ENCODE results near the gene LCE1D. TPM values are rescaled to one million over a fixed set of nuclear protein-coding genes. Genes with fewer than 3 reads are reported as not detected.

LCE1D gene
- total RNA-seq, 1 experiment from 2014 or later: not detected

- no peak within 1 kb of the TSS for H3K4me3 Mint-ChIP-seq
- Histone ChIP-seq H3K27me3 (ENCODE audit: insufficient read depth, low read length) (no peaks in the 10 kb centered on the region), H4K8ac (replicated peaks; ENCODE audit: insufficient read length, low read depth, low read length) (no peak within 1 kb of the TSS), H3K4me2 (ENCODE audit: insufficient read depth, insufficient read length, low read length) (no peak within 1 kb of the TSS), H2BK20ac (ENCODE audit: low read depth, low read length, poor library complexity, severe bottlenecking) (no peak within 1 kb of the TSS), H4K91ac (ENCODE audit: insufficient read length, low read depth, low read length) (no peak within 1 kb of the TSS), H2BK12ac (ENCODE audit: insufficient read length, low read depth, low read length) (no peak within 1 kb of the TSS), H3K9ac (ENCODE audit: extremely low read depth, insufficient read length, low read length) (no peak within 1 kb of the TSS), H2BK5ac (ENCODE audit: insufficient read length, low read length) (no peak within 1 kb of the TSS), H2BK120ac (ENCODE audit: low read depth, low read length, poor library complexity, severe bottlenecking) (no peak within 1 kb of the TSS), H4K5ac (ENCODE audit: insufficient read length, low read depth, low read length) (no peak within 1 kb of the TSS), H3K18ac (ENCODE audit: insufficient read length, low read depth, low read length) (no peak within 1 kb of the TSS), H2BK15ac (ENCODE audit: low read depth, low read length) (no peak within 1 kb of the TSS), H3K4ac (ENCODE audit: low read depth, low read length) (no peak within 1 kb of the TSS), H3K23ac (ENCODE audit: insufficient read length, low read depth, low read length) (no peak within 1 kb of the TSS), H3K79me1 (ENCODE audit: insufficient read depth, low read depth, low read length, poor library complexity, severe bottlenecking) (no peaks in the 10 kb centered on the region), H3K23me2 (ENCODE audit: insufficient read length, low read depth, low read length, poor library complexity, severe bottlenecking) (no peaks in the 10 kb centered on the region), H2AK5ac (ENCODE audit: insufficient read length, low read length) (no peak within 1 kb of the TSS), H3K27ac (ENCODE audit: insufficient read length, low read depth, low read length) (no peak within 1 kb of the TSS), H4K20me1 (ENCODE audit: control insufficient read depth, insufficient read depth, insufficient read length) (no peaks in the 10 kb centered on the region), H3T11ph (ENCODE audit: low read length) (no peak within 1 kb of the TSS), H3K4me1 (ENCODE audit: insufficient read depth, low read length) (no peaks in the 10 kb centered on the region), H3K79me2 (ENCODE audit: insufficient read depth, low read length) (no peaks in the 10 kb centered on the region), H3K14ac (ENCODE audit: insufficient read depth, low read length) (no peak within 1 kb of the TSS), H3K56ac (ENCODE audit: insufficient read length, low read depth, low read length) (no peak within 1 kb of the TSS), H2AFZ (ENCODE audit: low read length) (no peak within 1 kb of the TSS), H3K9me3 (ENCODE audit: control insufficient read depth, low read depth, low read length) (peaks cover 70% of the 10 kb centered on the region)
- no peak within 1 kb of the TSS; a peak in 1 of 7 replicates for H3K27ac Mint-ChIP-seq
- no peak for DNase-seq
- TF ChIP-seq CTCF (conservative IDR thresholded peaks at IDR 0.05): no peak
- H3K36me3 Mint-ChIP-seq (ENCODE audit: insufficient read depth in 1 of 3, low read depth in 3 of 3): peaks cover 0 to 27% (median 3%) of the 10 kb centered on the region in 3 experiments; a peak in 5 of 7 replicates
- no CpG with 5 or more reads among the region's 3 CpGs for WGBS (ENCODE audit: extremely low coverage, insufficient read length, low lambda C conversion rate)
- no peaks in the 10 kb centered on the region for H3K27me3 Mint-ChIP-seq (ENCODE audit: low read depth)
- H3K9me3 Mint-ChIP-seq: peaks cover 72 to 73% of the 10 kb centered on the region in 2 experiments
- no peaks in the 10 kb centered on the region for H3K4me1 Mint-ChIP-seq
Observed at GRCh38 chr1:152842556-152842955, 46.0 kb downstream of the LCE1D start, which contains the start of gene LCE6A. Gene LCE6A (plus strand): TSS chr1:152842856. CDS start chr1:152843521, 665 bp downstream.

Other genes starting within 250 kb of the LCE1D start
- not detected in 2 replicates for gene LCE3E, start 229.9 kb upstream of the LCE1D start, total RNA-seq (2021)
- gene LCE3D, start 216.2 kb upstream of the LCE1D start, total RNA-seq (2021): not detected in 2 replicates
- gene LCE3C, start 196.5 kb upstream of the LCE1D start, total RNA-seq (2021): not detected in 2 replicates
- not detected in 2 replicates for gene LCE3B, start 182.9 kb upstream of the LCE1D start, total RNA-seq (2021)
- not detected in 2 replicates for gene LCE3A, start 173.6 kb upstream of the LCE1D start, total RNA-seq (2021)
- not detected in 2 replicates for gene LCE2D, start 133.3 kb upstream of the LCE1D start, total RNA-seq (2021)
- not detected in 2 replicates for gene LCE2C, start 121.4 kb upstream of the LCE1D start, total RNA-seq (2021)
- gene LCE2B, start 110.6 kb upstream of the LCE1D start, total RNA-seq (2021): not detected in 2 replicates
- not detected in 2 replicates for gene LCE2A, start 98.4 kb upstream of the LCE1D start, total RNA-seq (2021)
- not detected in 2 replicates for gene LCE4A, start 88.6 kb upstream of the LCE1D start, total RNA-seq (2021)
- gene KPRP, start 38.7 kb upstream of the LCE1D start, total RNA-seq (2021): not detected in 2 replicates
- not detected in 2 replicates for gene LCE1F, start 21.6 kb upstream of the LCE1D start, total RNA-seq (2021)
- not detected in 2 replicates for gene LCE1E, start 10.5 kb upstream of the LCE1D start, total RNA-seq (2021)
- gene LCE1C, start 9.9 kb downstream of the LCE1D start, total RNA-seq (2021): not detected in 2 replicates
- not detected in 2 replicates for gene LCE1B, start 15.2 kb downstream of the LCE1D start, total RNA-seq (2021)
- not detected in 2 replicates for gene LCE1A, start 30.8 kb downstream of the LCE1D start, total RNA-seq (2021)
- not detected in 2 replicates for gene LCE6A, start 46.1 kb downstream of the LCE1D start, total RNA-seq (2021)
- gene LCE7A, start 63.3 kb downstream of the LCE1D start, total RNA-seq (2021): not detected in 2 replicates
- gene SMCP, start 81.6 kb downstream of the LCE1D start, total RNA-seq (2021): not detected in 2 replicates
- gene IVL, start 111.8 kb downstream of the LCE1D start, total RNA-seq (2021): not detected in 2 replicates
- gene SPRR5, start 150.5 kb downstream of the LCE1D start, total RNA-seq (2021): not detected in 2 replicates
- not detected in 2 replicates for gene SPRR4, start 173.9 kb downstream of the LCE1D start, total RNA-seq (2021)
- not detected in 2 replicates for gene SPRR1A, start 187.4 kb downstream of the LCE1D start, total RNA-seq (2021)
- not detected in 2 replicates for gene SPRR3, start 205.0 kb downstream of the LCE1D start, total RNA-seq (2021)
- not detected in 2 replicates for gene SPRR1B, start 234.5 kb downstream of the LCE1D start, total RNA-seq (2021)
- not detected in 2 replicates for gene SPRR2D, start 244.4 kb downstream of the LCE1D start, total RNA-seq (2021)